Measurements from ENCODE around the gene BATF3.

DNA sequence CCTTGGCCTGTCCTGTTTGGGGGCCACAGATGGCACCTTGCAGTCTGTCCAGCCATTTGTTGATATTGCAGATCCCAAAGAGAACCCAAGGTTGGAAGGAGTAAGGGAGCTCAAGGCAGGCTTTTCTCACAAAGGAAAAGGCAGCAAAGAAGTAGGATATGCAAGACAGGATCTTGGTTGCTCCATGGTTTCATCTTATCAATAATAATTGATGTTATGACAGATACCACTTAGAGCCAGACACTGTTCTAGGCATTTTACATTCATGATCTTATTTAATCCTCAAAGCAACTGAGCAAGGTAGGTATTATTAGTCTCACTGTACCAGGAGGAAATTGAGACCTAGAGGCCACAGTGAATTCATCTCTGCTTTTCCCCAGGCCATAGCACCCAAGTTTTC is 28.8 kb downstream of the BATF3 start:
- no peak for TF ChIP-seq POLR2A (IDR thresholded peaks at IDR 0.05)
- TF ChIP-seq, protein P1, sequence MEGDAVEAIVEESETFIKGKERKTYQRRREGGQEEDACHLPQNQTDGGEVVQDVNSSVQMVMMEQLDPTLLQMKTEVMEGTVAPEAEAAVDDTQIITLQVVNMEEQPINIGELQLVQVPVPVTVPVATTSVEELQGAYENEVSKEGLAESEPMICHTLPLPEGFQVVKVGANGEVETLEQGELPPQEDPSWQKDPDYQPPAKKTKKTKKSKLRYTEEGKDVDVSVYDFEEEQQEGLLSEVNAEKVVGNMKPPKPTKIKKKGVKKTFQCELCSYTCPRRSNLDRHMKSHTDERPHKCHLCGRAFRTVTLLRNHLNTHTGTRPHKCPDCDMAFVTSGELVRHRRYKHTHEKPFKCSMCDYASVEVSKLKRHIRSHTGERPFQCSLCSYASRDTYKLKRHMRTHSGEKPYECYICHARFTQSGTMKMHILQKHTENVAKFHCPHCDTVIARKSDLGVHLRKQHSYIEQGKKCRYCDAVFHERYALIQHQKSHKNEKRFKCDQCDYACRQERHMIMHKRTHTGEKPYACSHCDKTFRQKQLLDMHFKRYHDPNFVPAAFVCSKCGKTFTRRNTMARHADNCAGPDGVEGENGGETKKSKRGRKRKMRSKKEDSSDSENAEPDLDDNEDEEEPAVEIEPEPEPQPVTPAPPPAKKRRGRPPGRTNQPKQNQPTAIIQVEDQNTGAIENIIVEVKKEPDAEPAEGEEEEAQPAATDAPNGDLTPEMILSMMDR (IDR thresholded peaks at IDR 0.05) = no peak
- TF ChIP-seq EP300 (IDR thresholded peaks at IDR 0.05) = no peak
